ENCODE results near the gene KLLN. TPM values are rescaled to one million over a fixed set of nuclear protein-coding genes. Genes with fewer than 3 reads are reported as not detected.

Gene KLLN
- total and polyA plus RNA-seq, 2 of the 13 experiments (the other 11 are each of a cell fraction or from before 2014, with no cell fraction given): 0.08 to 0.44 TPM

GRCh38 chr10:87861953-87862678, 1.2 kb downstream of the KLLN start (continued):
- TF ChIP-seq ZNF672 (CRISPR knock-in tag; IDR thresholded peaks at IDR 0.05) (no peak), ZMYM2 (CRISPR knock-in tag; IDR thresholded peaks at IDR 0.05) (no peak; the same call in 1 of the 2 replicates), E2F1 (CRISPR knock-in tag; IDR thresholded peaks at IDR 0.05) (peak; percentile 85), SPEN (CRISPR knock-in tag; IDR thresholded peaks at IDR 0.05; ENCODE audit: low read depth) (peak; percentile 76), HOXA5 (CRISPR knock-in tag; IDR thresholded peaks at IDR 0.05) (peak; percentile 98), ZNF335 (CRISPR knock-in tag; IDR thresholded peaks at IDR 0.05) (no peak; the same call in 1 of the 2 replicates), ZNF792 (CRISPR knock-in tag; IDR thresholded peaks at IDR 0.05) (peak; percentile 93; the same call in 1 of the 2 replicates), ATF6 (CRISPR knock-in tag; conservative IDR thresholded peaks at IDR 0.05) (peak; percentile 79; the same call in 1 of the 2 replicates), ZBTB39 (CRISPR knock-in tag; IDR thresholded peaks at IDR 0.05) (no peak), ZNF576 (CRISPR knock-in tag; IDR thresholded peaks at IDR 0.05) (no peak), PITX1 (CRISPR knock-in tag; IDR thresholded peaks at IDR 0.05) (peak; percentile 82), TEAD2 (CRISPR knock-in tag; IDR thresholded peaks at IDR 0.05) (0 out of 2 replicates have a peak, but pooled peaks have one; percentile 70), REPIN1 (CRISPR knock-in tag; IDR thresholded peaks at IDR 0.05; ENCODE audit: borderline replicate concordance, low read depth) (peak; percentile 89; the same call in 1 of the 2 replicates), MYNN (CRISPR knock-in tag; IDR thresholded peaks at IDR 0.05; ENCODE audit: low read depth) (peak; percentile 94; the same call in 1 of the 2 replicates), ZBTB20 (CRISPR knock-in tag; IDR thresholded peaks at IDR 0.05; ENCODE audit: borderline replicate concordance, low read depth) (peak; percentile 82; the same call in 1 of the 2 replicates), NRL (CRISPR knock-in tag; IDR thresholded peaks at IDR 0.05; ENCODE audit: borderline replicate concordance) (peak; percentile 79; the same call in 1 of the 2 replicates), MEIS1 (CRISPR knock-in tag; IDR thresholded peaks at IDR 0.05; ENCODE audit: borderline replicate concordance) (no peak), CC2D1A (CRISPR knock-in tag; IDR thresholded peaks at IDR 0.05) (no peak), NR2F1 (CRISPR knock-in tag; IDR thresholded peaks at IDR 0.05) (peak; percentile 45 to 53; a peak in 2 of 4 replicates), ZNF572 (CRISPR knock-in tag; IDR thresholded peaks at IDR 0.05) (no peak), ZNF205 (CRISPR knock-in tag; IDR thresholded peaks at IDR 0.05) (peak; percentile 91; the same call in 1 of the 2 replicates), ZNF782 (CRISPR knock-in tag; IDR thresholded peaks at IDR 0.05; ENCODE audit: borderline replicate concordance) (peak; percentile 87), SIN3B (IDR thresholded peaks at IDR 0.05; ENCODE audit: low read length) (no peak), ETV6 (CRISPR knock-in tag; conservative IDR thresholded peaks at IDR 0.05) (peak; percentile 54; the same call in 1 of the 2 replicates), EED (CRISPR knock-in tag; IDR thresholded peaks at IDR 0.05) (peak; percentile 96)

Measured in HepG2 (cell line).